Suprapubic skin (tissue), 3 donors: ENCODE results near the gene VGF.

ENCODE experiments used
- EP300 ChIP-seq: sonication (generic); formaldehyde crosslinking; IDR thresholded peaks from one replicate; pipeline ENCODE4 v1.6.1; 2017; ENCODE audit warnings: antibody characterized with exemption
- POLR2A ChIP-seq, 2 donors: fragments of 450-650 bp; IDR thresholded peaks; one replicate each; pipeline ENCODE4 v1.6.1; 2017; ENCODE audit warnings: antibody characterized with exemption in 2 of 2, mild to moderate bottlenecking in 2 of 2, moderate library complexity in 2 of 2
- TF ChIP-seq, protein P1 (sequence below), 2 donors: fragments of 200-600 bp in 1 of 2; fragments of 450-650 bp in 1 of 2; sonication (generic) in 1 of 2; IDR thresholded peaks; one replicate each; pipeline ENCODE4 v1.5.1; 2016 to 2019; ENCODE audit warnings: antibody characterized with exemption in 2 of 2, mild to moderate bottlenecking in 1 of 2, moderate library complexity in 1 of 2

DNA sequence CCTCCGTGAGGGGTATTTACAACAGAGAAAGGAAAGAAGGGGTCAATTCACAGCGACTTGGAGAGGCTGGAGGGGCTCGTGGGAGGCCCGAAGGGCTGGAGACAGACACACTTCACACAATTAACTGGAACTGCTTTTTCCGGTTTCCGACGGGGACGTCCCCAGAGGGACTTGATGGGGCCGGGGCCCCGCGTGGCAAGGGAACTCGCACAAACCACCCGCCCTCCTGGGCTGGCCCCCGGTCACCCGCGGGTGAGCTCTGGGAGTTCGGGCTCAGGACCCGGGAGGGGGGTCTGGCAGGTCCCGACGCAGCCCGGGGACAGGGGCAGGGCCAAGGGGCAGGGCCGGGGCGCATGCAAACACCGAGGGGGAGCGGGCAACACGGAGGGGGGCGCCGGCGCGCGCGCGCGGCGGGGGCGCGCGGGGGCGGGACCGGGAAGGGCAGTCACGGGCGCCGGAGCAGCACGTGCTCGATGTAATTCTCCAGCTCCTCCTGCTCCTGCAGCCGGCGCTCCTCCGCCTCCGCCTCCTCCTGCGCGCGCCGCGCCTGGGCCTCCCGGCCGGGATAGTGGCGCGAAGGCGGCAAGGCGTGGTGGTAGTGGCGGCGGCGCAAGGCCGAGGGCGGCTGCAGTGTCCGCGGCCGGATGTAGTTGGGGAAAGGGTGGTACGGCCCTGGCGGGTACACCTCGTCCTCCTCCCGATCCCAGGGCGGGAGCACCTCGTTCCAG is 2.7 kb downstream of the VGF start:
- TF ChIP-seq, protein P1, sequence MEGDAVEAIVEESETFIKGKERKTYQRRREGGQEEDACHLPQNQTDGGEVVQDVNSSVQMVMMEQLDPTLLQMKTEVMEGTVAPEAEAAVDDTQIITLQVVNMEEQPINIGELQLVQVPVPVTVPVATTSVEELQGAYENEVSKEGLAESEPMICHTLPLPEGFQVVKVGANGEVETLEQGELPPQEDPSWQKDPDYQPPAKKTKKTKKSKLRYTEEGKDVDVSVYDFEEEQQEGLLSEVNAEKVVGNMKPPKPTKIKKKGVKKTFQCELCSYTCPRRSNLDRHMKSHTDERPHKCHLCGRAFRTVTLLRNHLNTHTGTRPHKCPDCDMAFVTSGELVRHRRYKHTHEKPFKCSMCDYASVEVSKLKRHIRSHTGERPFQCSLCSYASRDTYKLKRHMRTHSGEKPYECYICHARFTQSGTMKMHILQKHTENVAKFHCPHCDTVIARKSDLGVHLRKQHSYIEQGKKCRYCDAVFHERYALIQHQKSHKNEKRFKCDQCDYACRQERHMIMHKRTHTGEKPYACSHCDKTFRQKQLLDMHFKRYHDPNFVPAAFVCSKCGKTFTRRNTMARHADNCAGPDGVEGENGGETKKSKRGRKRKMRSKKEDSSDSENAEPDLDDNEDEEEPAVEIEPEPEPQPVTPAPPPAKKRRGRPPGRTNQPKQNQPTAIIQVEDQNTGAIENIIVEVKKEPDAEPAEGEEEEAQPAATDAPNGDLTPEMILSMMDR (IDR thresholded peaks at IDR 0.05), result no peak
- TF ChIP-seq EP300 (no peak), POLR2A (IDR thresholded peaks at IDR 0.05) (no peak)
